HuH-7.5 (cell line): ENCODE data around the gene HRH1.
"Not testable (repeated sequence)": the region's sequence is repeated elsewhere in the genome, so short reads cannot be mapped to it uniquely, and the experiment has no call there.

Experiments used
- DNase-seq: peaks from one replicate; pipeline ENCODE4 v3.0.0; 2011; ENCODE audit warnings: low spot score

The HRH1 gene

GRCh38 chr3:11239796-11240195 is 85.5 kb downstream of the HRH1 start:
- DNase-seq, result no peak

- no peak for DNase-seq
Measured at GRCh38 chr3:11240496-11240895, 86.2 kb downstream of the HRH1 start.

- DNase-seq, result no peak
Measured at GRCh38 chr3:11244121-11244677, 89.9 kb downstream of the HRH1 start.

GRCh38 chr3:11245276-11245675 is 91.0 kb downstream of the HRH1 start:
- no peak for DNase-seq

GRCh38 chr3:11245827-11246662 is 91.8 kb downstream of the HRH1 start:
- DNase-seq, result no peak

GRCh38 chr3:11246663-11246970 is 92.3 kb downstream of the HRH1 start:
- no peak for DNase-seq

GRCh38 chr3:11247362-11247761 is 93.1 kb downstream of the HRH1 start:
- DNase-seq, result no peak

- no peak for DNase-seq
Measured at GRCh38 chr3:11248596-11248995, 94.3 kb downstream of the HRH1 start.

- no peak for DNase-seq
Measured at GRCh38 chr3:11250902-11251806, 96.9 kb downstream of the HRH1 start.

GRCh38 chr3:11251807-11252176 is 97.5 kb downstream of the HRH1 start:
- DNase-seq, result no peak

- no peak for DNase-seq
Measured at GRCh38 chr3:11254876-11255275, 100.6 kb downstream of the HRH1 start.

- DNase-seq, result not testable (repeated sequence)
Measured at GRCh38 chr3:11255537-11255936, 101.2 kb downstream of the HRH1 start.

- DNase-seq, result no peak
Measured at GRCh38 chr3:11258958-11259357, 104.7 kb downstream of the HRH1 start.

GRCh38 chr3:11260460-11260859 is 106.2 kb downstream of the HRH1 start:
- no peak for DNase-seq

- DNase-seq, result no peak
Measured at GRCh38 chr3:11269007-11269406, 114.7 kb downstream of the HRH1 start.

GRCh38 chr3:11271986-11272904 is 118.0 kb downstream of the HRH1 start, which contains the start of gene ATG7:
TSS of gene ATG7 (plus strand) at chr3:11272397. CDS start at chr3:11298696, 26,299 bp downstream.
- DNase-seq, result peak; percentile 97

GRCh38 chr3:11272906-11273574 is 118.7 kb downstream of the HRH1 start:
- no peak for DNase-seq

GRCh38 chr3:11273891-11274291 is 119.6 kb downstream of the HRH1 start:
- no peak for DNase-seq

- no peak for DNase-seq
Measured at GRCh38 chr3:11274566-11275142, 120.4 kb downstream of the HRH1 start.

GRCh38 chr3:11275926-11276325 is 121.6 kb downstream of the HRH1 start:
- DNase-seq, result no peak

GRCh38 chr3:11276901-11277300 is 122.6 kb downstream of the HRH1 start:
- no peak for DNase-seq
